ENCODE data around the gene RAD51. TPM values are rescaled to one million over a fixed set of nuclear protein-coding genes. Genes with fewer than 3 reads are reported as not detected.

The RAD51 gene
- 1 to 10 TPM in 2 of 6 experiments, under 1 TPM in 2, not detected in 2; 0.66 to 1.7 (median 1.1) TPM for total RNA-seq
- long read RNA-seq, result 0 reads

DNA sequence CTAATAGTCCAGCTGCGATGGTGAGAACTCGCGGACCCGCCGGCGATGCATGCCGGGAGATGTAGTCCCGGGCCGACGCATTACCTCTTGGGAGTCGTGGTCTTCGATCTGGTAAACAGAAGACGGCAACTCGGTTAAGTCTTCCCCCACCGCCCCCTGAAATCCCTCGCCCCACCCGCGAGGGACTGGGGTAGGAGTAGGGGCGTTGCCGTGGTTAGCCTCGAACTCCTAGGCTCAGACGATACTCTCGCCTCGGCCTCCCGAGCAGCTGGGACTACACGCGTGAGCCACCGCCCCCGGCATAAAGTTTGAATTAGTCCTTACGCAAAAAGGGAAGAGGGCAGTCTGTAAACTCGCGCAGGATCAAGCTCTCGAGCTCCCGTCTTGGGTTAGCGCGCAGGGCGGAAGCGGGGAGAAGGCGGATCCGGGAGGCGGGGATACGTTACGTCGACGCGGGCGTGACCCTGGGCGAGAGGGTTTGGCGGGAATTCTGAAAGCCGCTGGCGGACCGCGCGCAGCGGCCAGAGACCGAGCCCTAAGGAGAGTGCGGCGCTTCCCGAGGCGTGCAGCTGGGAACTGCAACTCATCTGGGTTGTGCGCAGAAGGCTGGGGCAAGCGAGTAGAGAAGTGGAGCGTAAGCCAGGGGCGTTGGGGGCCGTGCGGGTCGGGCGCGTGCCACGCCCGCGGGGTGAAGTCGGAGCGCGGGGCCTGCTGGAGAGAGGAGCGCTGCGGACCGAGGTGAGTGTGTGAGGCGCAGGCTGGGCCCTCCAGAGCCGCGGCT is at the start of gene RAD51:
RAD51 (plus strand) TSS at position 487 of the 781 bp plus-strand sequence. CDS start 3,585 bp downstream, outside the sequence.
- no peak for TF ChIP-seq CTCF (IDR thresholded peaks at IDR 0.05)
- peak; percentile 65 for TF ChIP-seq POLR2A (IDR thresholded peaks at IDR 0.05)
- DNase-seq, result peak; percentile 95 to 97 (median 95)
- peaks cover 0 to 11% (median 3%) of the 10 kb centered on the region in 4 donors for H3K4me1 ChIP-seq
- intact Hi-C loops (cut with DNase I), result no loop called here
- H3K9me3 ChIP-seq, result no peaks in the 10 kb centered on the region
- ATAC-seq, result peak; percentile 97 to 98 (median 97)
- H3K27ac ChIP-seq, result peak within 1 kb of the TSS; percentile 87 to 99 (median 99)
- WGBS (ENCODE audit: insufficient coverage, low coverage, low lambda C conversion rate, missing lambda C conversion rate), result under 1% methylated on average over 64 of the region's 81 CpGs
- no peaks in the 10 kb centered on the region for H3K36me3 ChIP-seq
- H3K4me3 ChIP-seq, result peak within 1 kb of the TSS; percentile 67 to 95 (median 86)
- no peaks in the 10 kb centered on the region for H3K27me3 ChIP-seq

GRCh38 chr15:40647523-40647922 is 47.5 kb upstream of the RAD51 start:
- TF ChIP-seq POLR2A (IDR thresholded peaks at IDR 0.05), result no peak
- no peak for TF ChIP-seq CTCF (IDR thresholded peaks at IDR 0.05)
- no peaks in the 10 kb centered on the region for H3K36me3 ChIP-seq
- H3K4me1 ChIP-seq, result peaks cover 0 to 15% (median 2%) of the 10 kb centered on the region in 4 donors
- DNase-seq, result no peak
- 100% methylated on average over 1 of the region's 1 CpG for WGBS (ENCODE audit: insufficient coverage, low coverage, low lambda C conversion rate, missing lambda C conversion rate)
- no peaks in the 10 kb centered on the region for H3K27me3 ChIP-seq
- H3K9me3 ChIP-seq, result no peaks in the 10 kb centered on the region
- no peak overlapping the region for H3K4me3 ChIP-seq
- H3K27ac ChIP-seq, result no peak overlapping the region
- ATAC-seq, result no peak
- intact Hi-C loops (cut with DNase I), result no loop called here

DNA sequence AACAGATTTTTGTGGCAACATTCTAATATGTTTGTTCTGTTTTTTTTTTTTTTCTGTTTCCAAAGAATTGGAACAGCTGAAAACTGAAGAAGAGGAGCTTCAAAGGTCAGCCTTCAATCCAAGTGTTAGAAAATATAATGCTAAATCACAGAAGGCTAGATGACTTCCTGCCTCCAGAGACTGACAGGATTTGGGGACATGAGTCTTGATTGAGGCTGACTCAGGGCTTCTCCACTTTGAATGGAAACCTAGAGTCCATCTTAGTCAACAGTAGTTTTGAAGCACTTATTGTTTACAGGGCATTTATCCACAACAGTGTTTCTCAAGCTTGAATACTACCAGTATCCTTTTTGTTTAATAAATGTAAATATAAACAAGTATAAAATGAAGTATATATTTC is 44.5 kb upstream of the RAD51 start:
- TF ChIP-seq POLR2A (IDR thresholded peaks at IDR 0.05), result no peak
- TF ChIP-seq CTCF (IDR thresholded peaks at IDR 0.05), result no peak
- intact Hi-C loops (cut with DNase I), result no loop called here
- Histone ChIP-seq H3K9me3 (no peaks in the 10 kb centered on the region), H3K4me1 (peaks cover 0 to 15% (median 2%) of the 10 kb centered on the region in 4 donors), H3K27ac (peak overlapping the region in 2 of 3 donors; percentile 14 to 66), H3K27me3 (no peaks in the 10 kb centered on the region), H3K4me3 (peak overlapping the region in 2 of 3 donors; percentile 6 to 22), H3K36me3 (no peaks in the 10 kb centered on the region)
- ATAC-seq (peak; percentile 28 to 69 (median 57)), DNase-seq (no peak)

GRCh38 chr15:40660686-40661085 is 34.3 kb upstream of the RAD51 start:
- H3K4me3 ChIP-seq, result no peak overlapping the region
- H3K27me3 ChIP-seq, result no peaks in the 10 kb centered on the region
- ATAC-seq (no peak), DNase-seq (no peak)
- no peak overlapping the region for H3K27ac ChIP-seq
- no peaks in the 10 kb centered on the region for H3K36me3 ChIP-seq
- no peak for TF ChIP-seq CTCF (IDR thresholded peaks at IDR 0.05)
- no peak for TF ChIP-seq POLR2A (IDR thresholded peaks at IDR 0.05)
- H3K9me3 ChIP-seq, result no peaks in the 10 kb centered on the region
- 94% methylated on average over 3 of the region's 5 CpGs for WGBS (ENCODE audit: insufficient coverage, low coverage, low lambda C conversion rate, missing lambda C conversion rate)
- intact Hi-C loops (cut with DNase I), result no loop called here
- no peaks in the 10 kb centered on the region for H3K4me1 ChIP-seq
